HG03354 (cell line): ENCODE measurements around the gene AAGAB.

ENCODE experiments used
- ATAC-seq: cut with Tn5 transposase; IDR thresholded peaks from one replicate; pipeline ENCODE4 v1.9.1; 2021; ENCODE audit warnings: mild to moderate bottlenecking; ENCODE audit not compliant: unreplicated experiment, poor library complexity, severe bottlenecking

AAGAB gene

DNA sequence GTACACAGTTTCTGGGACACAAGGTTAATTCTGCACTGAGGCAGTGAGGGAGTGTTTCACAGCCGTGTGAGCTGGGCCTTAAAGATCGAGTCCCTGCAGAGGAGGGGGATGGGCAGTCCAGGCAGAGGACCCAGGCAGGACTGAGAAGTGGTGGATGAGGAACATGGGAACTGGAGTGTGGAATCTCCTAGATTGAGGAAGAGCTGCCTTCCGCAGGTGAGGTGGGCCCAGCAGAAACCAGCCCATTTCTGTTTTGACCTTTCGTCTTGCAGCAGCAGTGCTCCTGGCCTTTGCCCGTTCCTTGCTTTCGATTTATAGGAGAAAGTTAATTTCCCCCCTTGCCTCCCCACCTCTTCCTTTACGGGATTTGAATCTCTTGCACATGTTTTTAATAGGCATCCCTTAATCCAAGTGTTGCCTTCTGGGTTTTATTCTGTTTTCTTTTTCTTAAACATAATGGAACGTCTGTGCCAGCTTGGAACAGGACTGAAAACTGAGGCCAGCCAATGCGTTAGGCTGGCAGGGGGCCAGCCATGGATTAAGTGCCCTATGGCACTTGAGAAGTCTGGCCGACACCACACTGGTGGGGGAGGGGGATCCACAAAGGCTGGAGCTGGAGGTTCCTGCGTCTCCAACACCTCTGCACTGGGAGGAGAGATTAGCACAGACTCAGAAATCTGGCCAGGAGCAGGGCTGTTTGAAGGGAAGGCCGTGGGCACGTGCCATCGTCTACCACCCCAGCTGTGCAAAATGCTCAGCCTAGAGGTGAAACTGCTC lies 78.1 kb downstream of the AAGAB start:
- ATAC-seq = no peak

DNA sequence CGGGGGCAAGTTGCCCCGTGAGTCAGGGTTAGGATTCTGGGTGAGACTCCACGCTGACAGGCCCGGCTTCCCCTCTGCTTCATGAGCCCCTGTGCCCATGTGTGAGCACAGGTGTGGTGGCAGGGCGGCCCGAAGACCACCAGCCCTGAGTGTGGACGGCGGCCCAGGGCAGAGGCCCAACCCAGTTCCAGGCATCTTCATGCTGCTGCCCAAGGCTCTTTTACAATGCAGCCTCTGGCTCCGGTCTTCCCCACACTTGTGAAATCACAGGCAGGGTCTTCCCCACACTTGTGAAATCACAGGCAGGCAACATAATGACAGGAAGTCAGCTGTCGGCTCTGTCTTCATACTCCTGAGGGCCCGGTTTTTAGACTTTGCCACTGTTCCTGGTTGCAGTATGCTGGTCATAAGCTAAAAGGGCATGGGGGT lies 78.8 kb downstream of the AAGAB start:
- ATAC-seq = no peak

DNA sequence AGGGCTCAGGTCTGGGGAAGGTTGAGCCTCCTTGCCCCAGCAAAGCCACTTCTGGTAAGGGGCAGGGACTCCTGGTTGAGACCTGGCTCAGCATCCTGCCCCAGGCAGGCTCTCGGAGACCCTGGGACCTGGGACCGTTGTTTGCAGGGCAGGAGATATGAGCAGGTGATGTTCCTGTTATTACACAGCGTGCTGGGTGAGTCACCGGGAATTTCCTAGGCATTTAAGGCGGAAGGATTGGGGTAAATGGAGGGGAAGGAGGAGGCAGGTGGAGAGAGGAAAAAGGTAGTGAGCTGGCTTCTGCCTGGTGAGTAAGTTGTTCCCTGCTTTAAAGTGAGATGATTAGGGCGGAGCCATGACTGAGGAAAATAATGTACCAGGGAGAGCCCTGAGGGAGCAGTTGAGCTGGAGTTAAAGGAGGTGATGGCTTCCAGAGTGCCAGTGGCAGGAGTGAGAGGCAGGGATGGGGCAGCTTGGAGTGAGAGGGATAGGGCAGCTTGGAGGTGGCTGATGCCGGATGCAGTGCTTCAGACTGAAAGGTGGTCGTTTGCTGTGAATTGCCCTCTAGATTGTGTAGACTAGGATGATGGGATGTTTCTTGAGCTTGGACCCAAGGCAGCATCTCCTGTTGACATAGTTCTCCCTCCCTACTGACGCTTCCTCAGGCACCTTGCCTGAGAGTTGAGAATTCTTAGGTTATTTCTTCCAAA lies 79.4 kb downstream of the AAGAB start:
- no peak for ATAC-seq

DNA sequence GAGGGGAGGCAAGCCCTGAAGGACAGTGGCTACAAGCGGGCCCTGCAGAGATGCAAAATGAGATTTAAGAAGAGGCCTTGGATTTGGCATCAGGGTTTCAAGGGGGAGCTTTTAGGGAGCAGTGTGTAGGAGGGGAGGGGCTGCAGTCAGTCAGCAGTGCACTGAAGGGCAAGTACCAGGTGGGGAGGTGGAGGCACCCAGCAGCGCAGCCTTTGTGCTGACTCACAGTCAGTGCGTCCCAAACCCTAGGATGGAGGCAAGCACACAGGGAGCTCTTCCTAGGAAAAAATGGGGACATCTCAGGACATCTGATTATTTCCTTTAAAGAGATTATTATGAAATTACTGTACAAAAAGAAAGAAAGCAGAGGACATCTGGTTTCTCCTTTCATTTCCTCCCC lies 80.0 kb downstream of the AAGAB start:
- no peak for ATAC-seq

DNA sequence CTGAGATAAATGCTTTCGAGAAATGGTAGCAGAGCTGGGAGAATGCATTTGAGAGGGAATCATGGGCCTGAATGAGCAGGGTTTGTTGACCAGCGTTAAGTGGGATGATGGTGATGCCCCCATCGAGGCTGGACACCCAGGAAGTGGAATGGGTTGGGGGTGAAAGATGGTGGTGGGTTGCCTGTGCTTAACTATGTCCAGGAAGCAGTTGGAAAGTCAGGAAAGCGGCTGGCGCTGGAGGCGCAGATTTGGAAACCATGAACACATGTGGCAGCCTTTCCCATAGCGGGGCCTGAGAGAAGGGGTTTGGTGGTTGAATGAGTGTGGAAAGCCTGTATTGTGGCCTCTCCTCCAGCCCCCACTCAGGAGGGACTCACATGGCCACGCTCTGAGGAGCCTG lies 80.7 kb downstream of the AAGAB start:
- no peak for ATAC-seq

DNA sequence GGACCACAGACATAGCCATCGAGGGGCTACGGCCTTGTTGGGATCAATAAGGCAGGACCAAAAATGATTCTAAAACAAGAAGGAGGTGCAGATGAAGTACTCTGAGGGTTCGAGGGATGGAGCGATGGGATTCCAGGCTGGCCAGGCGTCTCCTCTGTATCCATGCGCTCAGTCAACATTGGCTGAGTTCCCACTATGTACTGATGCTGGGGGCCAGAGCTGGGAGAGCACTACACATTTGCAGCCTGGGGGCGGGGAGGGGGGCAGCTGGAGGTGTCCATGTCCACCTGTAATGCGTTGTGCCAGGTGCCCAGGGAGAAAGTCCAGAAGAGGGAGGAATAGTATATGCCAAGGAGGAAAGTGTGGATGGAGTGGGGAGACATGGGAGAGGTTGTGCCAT lies 81.5 kb downstream of the AAGAB start:
- no peak for ATAC-seq

DNA sequence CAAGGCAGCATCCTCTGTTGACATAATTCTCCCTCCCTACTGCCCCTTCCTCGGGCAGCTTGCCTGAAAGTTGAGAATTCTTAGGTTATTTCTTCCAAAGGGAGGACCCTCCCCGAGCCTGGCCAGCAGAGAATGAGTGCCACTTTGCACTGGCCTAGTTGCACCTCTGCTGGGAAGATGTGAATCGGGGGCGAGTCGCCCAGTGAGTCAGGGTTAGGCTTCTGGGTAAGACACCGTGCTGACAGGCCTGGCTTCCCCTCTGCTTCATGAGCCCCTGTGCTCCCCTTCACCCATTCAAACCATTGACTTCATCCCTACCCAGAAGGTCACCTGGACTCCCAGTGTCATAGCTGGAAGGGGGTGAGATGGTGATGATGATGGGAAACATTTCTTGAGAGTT lies 82.3 kb downstream of the AAGAB start:
- no peak for ATAC-seq

DNA sequence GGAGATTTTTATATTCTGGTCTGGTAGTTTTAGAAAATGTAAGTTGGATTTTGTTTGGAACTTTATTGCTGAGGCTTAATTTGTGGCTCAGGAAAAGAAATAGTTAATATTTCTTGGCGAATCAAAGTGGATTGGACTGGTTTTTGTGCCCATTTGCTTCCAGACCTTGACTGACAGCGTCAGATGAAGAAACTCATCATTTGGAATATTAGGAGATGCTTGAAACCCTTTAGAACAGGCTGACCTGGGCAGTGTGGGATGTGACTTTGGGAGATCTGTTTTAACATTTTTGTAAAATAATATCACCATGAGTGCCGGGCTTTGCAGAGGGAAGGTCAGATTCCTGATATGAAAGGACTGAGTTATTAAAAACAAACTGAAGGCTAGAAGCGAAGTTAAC lies 83.0 kb downstream of the AAGAB start:
- ATAC-seq = no peak

DNA sequence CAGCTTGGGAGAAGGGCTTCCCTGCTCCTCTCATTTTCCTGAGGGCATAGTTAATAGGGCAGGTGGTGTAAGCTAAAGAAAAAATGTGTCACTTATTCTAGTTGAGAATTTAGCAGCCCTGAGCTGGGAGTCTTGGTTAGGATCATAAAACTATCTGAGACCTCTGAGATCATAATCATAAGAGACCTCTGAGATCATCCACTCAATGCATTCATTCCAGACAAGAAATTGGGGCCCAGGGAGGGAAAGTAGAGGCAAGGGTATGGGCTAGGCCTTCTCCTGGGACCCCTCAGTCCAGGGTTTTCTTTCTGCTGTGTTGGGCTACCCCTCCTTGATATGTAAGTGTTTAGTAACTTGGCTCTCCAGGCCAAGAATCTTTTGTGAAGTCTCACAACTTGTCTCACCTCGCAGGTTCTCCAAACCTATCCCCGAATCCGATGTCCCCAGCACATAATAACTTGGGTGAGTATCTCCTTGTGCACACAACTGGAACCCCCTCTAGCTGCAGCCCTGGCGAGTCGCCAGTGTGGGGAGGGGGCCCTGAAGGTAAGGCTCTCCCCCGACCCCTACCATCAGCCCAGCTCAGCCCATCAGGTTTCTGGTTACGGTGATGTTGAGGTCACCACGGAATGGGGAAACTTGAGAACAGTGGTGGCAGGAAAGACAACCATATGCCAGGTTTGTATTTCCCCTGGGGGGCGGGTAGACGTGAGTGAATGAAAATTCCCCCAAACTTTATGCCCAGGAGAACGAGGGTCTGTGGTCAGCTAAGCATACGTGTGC lies 84.1 kb downstream of the AAGAB start:
- ATAC-seq = no peak

DNA sequence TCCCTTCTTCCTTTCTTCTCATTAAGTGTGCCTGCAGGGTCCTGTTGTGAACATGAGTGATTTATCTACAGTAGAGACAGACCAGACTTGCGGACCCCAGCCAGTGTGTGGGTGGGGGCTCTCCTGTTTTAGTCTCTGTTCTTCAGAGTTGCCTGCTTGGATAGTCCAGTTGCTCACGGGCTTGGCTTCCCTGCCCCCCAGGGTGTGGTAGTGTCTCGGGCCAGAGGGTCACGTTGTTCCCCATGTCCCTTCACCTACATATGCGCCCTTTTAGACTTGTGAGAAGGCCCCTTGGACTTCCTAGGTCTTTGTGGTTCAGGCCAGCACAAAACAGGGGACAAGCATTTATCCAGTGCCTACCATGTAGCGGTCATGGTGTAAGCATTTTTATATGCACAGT lies 85.8 kb downstream of the AAGAB start:
- ATAC-seq = no peak

DNA sequence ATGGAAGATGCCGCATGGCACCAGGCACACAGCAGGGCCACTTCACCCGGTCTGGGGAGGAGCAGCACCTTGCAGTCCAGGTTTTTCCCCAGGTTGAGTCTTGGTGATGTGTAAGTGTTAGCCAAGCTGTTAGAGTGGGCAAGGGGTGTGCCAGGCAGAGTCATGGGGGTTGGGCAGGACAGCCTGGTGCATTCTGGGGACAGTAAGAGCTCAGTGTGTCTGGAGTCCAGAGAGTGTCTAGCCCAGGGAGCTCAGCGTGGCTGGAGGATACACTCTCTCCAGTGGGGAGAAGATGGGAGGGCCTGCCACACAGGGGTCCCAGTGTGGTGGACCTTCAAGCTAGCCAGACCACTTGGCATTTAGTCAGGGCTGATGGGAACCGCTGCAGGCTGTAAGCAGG lies 87.4 kb downstream of the AAGAB start:
- ATAC-seq = no peak

DNA sequence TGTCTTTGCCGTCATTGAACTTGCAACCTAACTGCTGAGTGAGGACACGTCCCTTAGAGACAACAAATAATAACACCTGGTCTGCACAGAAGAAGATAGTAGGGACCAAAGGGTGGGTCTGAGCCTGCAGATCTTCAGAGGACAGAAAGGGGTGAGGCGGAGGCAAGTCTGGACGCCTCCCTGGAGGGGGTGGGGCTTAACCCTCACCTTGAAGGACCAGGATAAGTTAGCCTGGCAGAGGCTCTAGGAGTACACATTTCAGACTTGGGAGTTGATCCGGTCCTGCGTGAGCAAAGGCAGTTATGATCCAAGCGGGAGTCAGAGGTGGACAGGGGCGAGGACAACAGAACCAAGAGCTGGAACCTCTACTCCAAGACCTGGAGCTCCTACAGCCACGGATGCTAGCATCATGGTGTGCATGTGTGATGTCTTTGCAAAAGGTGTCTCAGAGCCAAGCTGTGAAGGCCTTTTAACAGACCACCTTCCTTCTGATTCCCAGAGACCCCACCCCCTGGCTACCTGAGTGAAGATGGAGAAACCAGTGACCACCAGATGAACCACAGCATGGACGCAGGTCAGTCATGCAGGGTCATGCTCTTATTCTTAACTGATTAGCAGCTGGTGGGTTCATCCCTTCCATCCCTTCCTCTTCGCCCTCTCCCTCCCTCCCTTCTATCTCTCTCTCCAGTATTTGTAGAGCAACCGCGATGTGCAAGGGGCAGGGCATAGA lies 88.0 kb downstream of the AAGAB start:
- no peak for ATAC-seq

DNA sequence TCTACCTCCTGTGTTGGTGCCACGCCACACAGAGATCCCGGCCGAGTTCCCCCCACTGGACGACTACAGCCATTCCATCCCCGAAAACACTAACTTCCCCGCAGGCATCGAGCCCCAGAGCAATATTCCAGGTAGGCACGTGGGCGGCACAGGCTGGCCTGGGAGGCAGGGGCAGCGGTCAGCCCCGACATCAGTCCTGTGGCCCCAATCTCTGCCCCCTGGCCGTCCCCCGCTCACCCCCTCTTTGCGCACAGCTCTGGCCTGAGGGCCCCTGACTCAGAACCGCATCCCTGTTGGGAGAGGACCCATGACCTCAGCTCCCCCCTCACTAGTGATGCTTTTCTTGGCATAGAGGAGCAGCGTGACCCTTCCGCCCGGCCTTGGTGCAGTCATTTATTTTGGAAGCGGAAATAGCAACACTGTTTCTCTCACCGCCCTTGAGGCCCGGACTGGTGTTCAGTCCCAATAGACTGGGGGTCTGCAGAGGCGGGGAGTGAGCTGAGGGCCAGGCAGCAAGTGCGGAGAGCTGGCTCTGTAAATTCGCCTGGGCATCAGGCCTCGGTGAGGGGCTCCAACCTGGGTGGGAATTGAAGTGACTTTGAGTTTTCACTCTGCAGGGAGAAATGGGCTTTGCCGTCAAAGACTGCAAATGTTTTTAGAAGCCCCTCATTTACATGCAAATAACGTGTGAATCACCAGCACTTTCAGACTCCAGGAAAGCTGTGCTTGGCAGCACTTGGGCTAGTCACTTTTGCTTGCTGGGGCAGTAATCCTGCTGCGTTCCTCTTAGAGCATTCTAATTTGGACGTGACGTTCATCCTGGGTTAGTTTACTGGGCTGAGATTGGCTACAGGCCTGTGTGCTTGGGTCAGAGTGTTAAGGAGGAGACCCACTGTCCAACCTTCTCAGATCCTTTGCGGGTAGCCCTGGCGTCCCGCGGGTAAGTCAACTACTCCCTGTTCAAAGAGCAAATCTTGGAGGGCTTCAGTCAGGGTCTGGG lies 88.9 kb downstream of the AAGAB start:
- ATAC-seq = no peak

DNA sequence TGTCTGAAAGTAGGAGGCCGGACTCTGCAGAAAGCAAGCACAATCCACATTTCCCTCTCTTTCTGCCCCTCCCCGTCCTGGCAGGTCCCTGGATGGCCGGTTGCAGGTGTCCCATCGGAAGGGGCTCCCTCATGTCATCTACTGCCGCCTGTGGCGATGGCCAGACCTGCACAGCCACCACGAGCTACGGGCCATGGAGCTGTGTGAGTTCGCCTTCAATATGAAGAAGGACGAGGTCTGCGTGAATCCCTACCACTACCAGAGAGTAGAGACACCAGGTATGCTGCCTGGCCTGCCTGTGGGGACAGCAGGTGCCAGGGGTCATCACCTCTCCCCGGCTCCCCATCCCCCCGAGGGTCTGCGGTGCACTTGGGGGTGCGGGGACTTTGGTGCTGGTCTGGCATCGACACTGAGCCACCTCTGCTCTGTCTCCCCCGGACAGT lies 89.6 kb downstream of the AAGAB start:
- no peak for ATAC-seq

DNA sequence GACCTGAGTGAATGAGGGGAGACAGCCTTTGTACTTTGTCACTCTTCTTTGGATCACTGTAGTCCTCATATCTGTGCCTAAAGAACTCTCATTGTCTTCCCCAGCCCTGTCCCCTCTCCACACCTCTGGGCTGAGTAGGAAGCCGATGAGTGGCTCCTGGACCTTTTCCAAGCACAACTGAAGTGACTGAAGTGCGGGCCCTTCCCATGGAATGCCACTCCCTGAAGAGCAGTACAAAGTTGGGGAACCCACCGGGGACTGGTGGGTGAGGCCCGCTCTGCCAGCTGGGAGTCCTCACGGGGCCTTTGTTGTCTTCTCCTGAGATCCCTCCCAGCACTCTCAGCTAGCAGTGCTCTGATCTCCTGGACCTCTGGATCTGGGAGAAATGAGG lies 90.1 kb downstream of the AAGAB start:
- ATAC-seq = no peak

DNA sequence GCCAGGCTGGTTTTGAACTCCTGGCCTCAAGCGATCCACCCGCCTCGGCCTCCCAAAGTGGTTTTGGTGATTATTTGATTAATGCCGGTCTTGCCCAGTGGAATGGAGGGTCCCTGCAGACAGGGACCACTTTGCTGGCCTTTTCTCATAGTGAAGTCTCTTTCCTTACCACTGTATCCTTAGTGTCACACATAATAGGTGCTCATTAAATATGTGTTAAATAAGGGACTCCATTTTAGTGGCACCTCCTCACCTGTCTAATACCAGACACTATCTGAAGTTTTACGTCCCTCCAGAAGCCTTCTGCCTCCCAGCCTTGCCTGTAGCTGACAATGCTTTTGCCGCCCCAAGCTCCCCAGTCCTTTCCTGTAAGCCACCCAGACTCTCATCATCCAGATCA lies 91.3 kb downstream of the AAGAB start:
- ATAC-seq = no peak

DNA sequence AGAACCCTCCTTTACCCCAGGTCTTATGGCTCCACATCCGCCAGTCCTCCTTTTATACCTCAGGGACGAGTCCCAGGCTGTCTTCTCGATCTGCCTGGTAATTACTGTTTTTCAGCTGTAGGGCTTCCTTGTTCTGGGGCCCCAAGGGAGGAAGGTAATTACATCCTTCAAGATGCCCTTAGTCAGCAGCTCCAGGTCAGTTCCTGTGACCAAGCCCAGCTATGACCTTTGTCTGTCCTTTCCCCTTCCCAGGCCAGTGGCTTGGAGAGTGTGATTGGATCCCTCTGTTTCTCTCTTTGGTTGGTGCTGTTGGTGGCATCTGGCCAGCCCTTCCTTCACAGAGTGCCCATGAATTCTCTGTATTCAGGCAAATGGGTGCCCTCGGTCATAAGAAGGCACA lies 92.6 kb downstream of the AAGAB start:
- ATAC-seq = no peak

DNA sequence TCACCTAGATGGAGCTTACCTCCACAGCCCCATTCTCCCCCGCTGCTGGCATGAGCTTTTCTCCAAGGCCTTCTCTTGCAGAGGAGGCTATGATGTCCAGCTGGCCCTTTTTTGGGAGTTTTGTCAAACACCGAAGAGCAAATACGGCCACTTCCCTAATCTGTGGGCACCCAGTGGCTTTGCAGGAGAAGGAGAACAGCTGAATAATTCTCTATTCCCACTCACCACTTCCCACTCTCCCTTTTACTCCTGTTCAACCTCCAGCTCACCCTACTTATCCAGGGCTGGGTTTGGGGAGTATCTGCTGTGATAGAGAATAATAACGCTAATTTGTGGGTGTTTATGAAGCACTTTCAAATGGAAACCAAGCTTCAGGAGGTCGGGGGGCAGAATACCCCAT lies 93.0 kb downstream of the AAGAB start:
- no peak for ATAC-seq

DNA sequence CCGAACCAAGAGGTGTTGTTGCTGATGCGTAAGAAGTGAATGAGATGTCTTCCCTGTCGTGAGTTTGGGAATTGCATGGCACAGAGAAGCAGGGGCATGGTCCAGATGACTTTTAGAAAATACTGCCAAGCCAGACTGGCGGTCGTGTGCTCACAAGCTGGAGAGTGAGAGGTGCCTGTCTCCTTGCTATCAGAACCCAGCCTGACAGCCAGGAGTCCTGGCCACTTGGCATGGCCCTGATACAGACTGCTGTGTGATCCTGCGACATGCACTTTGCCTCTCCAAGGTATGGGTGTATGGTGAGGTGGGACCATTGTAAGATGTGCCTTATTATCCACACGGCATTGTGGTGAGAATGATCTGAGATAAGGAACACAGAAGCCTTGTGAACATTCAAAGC lies 96.1 kb downstream of the AAGAB start:
- no peak for ATAC-seq
